GM12878 (cell line): Measurements from ENCODE around the gene BTBD9.

ENCODE experiments used
- TARDBP ChIP-seq: IDR thresholded peaks from 2 replicates; pipeline ENCODE4 v1.6.1; 2016; ENCODE audit warnings: borderline replicate concordance
- ZNF274 ChIP-seq: IDR thresholded peaks from one replicate; pipeline ENCODE4 v1.8.0; 2011; ENCODE audit not compliant: insufficient read length, insufficient read depth

DNA sequence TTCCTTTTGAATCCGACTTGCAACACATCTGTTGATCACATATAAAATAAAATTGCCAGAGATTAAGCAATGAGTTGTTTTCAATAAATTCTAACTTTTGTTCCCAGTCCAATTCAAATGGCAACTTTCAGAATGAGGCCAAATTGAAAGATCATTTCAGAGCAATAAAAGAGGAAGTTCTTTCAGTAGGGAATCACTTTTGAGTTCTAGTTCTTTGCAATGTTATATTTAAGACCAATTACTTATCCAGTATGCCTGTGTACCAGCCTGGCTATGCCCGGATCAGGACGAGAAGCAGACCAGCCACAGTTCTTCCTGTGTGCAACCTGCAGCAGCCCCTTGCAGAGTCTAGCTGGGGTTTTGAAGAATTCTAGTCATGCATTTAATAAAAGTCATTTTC is 232.5 kb downstream of the BTBD9 start:
- TF ChIP-seq ZNF274 (no peak), TARDBP (no peak)
